Lower lobe of right lung (tissue), 2 donors: ENCODE measurements around the gene LONP2. TPM values are rescaled to one million over a fixed set of nuclear protein-coding genes. Genes with fewer than 3 reads are reported as not detected.

ENCODE experiments used
- ATAC-seq, 2 donors: fragments of 200-7000 bp; cut with Tn5 transposase; one replicate each; pipeline ENCODE4 v1.9.1; 2020 to 2022; ENCODE audit warnings: mild to moderate bottlenecking in 2 of 2, moderate library complexity in 2 of 2
- DNase-seq: peaks from one replicate; pipeline ENCODE4 v3.0.0-alpha.2; 2020
- H3K27ac ChIP-seq: fragments of 200-600 bp; one replicate; pipeline ENCODE4 v1.8.0; 2022
- H3K27me3 ChIP-seq: fragments of 200-600 bp; one replicate; pipeline ENCODE4 v1.8.0; 2022; ENCODE audit warnings: low read depth
- H3K36me3 ChIP-seq: fragments of 200-600 bp; one replicate; pipeline ENCODE4 v1.8.0; 2022; ENCODE audit warnings: mild to moderate bottlenecking
- H3K4me1 ChIP-seq: fragments of 200-600 bp; one replicate; pipeline ENCODE4 v1.8.0; 2022
- H3K4me3 ChIP-seq: fragments of 200-600 bp; one replicate; pipeline ENCODE4 v1.8.0; 2022; ENCODE audit warnings: mild to moderate bottlenecking
- H3K9me3 ChIP-seq: fragments of 200-600 bp; one replicate; pipeline ENCODE4 v1.8.0; 2022
- intact Hi-C: fragments of 100-400 bp; cut with DNase I; formaldehyde crosslinking; loops from one replicate; pipeline ENCODE4 v1.11.0; 2022
- long read RNA-seq: library from polyadenylated mRNA; unstranded; transcript quantifications from one replicate; pipeline ENCODE4 v2.0.0, GENCODE V29; 2021
- total RNA-seq: library from RNA; stranded (reverse); fragmentation: NEBNext Ultra II Directional; extraction: Animal tissue kit (Norgen Biotek cat#: 25700); gene quantifications from one replicate; pipeline ENCODE4 v1.2.1, GENCODE V29; 2021
- TF ChIP-seq, protein P1 (sequence below): fragments of 200-600 bp; IDR thresholded peaks from one replicate; pipeline ENCODE4 v1.8.0; 2022; ENCODE audit warnings: antibody characterized with exemption, mild to moderate bottlenecking
- donor health status: DM: no; HTN: yes; CAD: no; lungs with severe emphysema.

The LONP2 gene, protein sequence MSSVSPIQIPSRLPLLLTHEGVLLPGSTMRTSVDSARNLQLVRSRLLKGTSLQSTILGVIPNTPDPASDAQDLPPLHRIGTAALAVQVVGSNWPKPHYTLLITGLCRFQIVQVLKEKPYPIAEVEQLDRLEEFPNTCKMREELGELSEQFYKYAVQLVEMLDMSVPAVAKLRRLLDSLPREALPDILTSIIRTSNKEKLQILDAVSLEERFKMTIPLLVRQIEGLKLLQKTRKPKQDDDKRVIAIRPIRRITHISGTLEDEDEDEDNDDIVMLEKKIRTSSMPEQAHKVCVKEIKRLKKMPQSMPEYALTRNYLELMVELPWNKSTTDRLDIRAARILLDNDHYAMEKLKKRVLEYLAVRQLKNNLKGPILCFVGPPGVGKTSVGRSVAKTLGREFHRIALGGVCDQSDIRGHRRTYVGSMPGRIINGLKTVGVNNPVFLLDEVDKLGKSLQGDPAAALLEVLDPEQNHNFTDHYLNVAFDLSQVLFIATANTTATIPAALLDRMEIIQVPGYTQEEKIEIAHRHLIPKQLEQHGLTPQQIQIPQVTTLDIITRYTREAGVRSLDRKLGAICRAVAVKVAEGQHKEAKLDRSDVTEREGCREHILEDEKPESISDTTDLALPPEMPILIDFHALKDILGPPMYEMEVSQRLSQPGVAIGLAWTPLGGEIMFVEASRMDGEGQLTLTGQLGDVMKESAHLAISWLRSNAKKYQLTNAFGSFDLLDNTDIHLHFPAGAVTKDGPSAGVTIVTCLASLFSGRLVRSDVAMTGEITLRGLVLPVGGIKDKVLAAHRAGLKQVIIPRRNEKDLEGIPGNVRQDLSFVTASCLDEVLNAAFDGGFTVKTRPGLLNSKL
- total RNA-seq, result 61.0 TPM
- long read RNA-seq, full-length matches to known transcripts, result 120 of 161 reads
- long read RNA-seq, partial matches to known transcripts, result 17 of 161 reads
- long read RNA-seq, other reads (novel, unspliced or antisense), result 24 of 161 reads

DNA sequence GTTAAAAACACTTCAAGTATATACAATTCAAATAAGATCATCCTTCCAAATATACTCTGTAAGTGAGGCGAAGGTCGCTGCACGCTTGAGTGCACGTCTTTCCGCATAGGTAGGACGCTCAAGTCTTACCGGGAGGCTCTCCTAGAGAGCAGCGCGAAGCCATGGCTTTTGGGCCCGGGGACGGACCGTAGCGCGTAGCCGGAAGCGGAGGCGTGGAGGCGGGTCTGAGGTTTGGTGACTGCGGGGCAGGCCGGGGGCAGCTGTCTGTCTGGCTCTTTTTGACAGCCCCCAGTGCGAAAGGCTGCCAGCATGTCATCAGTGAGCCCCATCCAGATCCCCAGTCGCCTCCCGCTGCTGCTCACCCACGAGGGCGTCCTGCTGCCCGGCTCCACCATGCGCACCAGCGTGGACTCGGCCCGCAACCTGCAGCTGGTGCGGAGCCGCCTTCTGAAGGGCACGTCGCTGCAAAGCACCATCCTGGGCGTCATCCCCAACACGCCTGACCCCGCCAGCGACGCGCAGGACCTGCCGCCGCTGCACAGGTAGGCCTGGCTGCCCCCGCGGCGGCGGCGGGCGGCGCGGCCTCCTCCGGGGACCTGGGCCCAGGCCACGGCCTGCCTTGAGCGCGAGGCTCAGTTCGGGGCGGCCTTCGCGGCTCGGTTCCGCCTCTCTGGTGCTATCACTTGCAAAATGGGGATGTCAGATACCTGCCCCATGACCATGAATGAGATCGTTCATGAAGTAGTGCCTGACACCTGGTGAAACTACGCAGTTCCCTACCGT is at the start of gene LONP2:
Gene LONP2, plus strand, starts transcription at position 221 of the 783 bp plus-strand sequence. Its CDS starts 89 bp downstream, at position 310.
- DNase-seq, result peak; percentile 94
- Histone ChIP-seq H3K27me3 (no peaks in the 10 kb centered on the region), H3K36me3 (no peaks in the 10 kb centered on the region), H3K27ac (peak within 1 kb of the TSS; percentile 92), H3K4me1 (peaks cover 39% of the 10 kb centered on the region), H3K4me3 (peak within 1 kb of the TSS; percentile 96), H3K9me3 (no peaks in the 10 kb centered on the region)
- TF ChIP-seq, protein P1, sequence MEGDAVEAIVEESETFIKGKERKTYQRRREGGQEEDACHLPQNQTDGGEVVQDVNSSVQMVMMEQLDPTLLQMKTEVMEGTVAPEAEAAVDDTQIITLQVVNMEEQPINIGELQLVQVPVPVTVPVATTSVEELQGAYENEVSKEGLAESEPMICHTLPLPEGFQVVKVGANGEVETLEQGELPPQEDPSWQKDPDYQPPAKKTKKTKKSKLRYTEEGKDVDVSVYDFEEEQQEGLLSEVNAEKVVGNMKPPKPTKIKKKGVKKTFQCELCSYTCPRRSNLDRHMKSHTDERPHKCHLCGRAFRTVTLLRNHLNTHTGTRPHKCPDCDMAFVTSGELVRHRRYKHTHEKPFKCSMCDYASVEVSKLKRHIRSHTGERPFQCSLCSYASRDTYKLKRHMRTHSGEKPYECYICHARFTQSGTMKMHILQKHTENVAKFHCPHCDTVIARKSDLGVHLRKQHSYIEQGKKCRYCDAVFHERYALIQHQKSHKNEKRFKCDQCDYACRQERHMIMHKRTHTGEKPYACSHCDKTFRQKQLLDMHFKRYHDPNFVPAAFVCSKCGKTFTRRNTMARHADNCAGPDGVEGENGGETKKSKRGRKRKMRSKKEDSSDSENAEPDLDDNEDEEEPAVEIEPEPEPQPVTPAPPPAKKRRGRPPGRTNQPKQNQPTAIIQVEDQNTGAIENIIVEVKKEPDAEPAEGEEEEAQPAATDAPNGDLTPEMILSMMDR, result no peak
- intact Hi-C loops, result no loop called here
- peak; percentile 99 to 100 for ATAC-seq

DNA sequence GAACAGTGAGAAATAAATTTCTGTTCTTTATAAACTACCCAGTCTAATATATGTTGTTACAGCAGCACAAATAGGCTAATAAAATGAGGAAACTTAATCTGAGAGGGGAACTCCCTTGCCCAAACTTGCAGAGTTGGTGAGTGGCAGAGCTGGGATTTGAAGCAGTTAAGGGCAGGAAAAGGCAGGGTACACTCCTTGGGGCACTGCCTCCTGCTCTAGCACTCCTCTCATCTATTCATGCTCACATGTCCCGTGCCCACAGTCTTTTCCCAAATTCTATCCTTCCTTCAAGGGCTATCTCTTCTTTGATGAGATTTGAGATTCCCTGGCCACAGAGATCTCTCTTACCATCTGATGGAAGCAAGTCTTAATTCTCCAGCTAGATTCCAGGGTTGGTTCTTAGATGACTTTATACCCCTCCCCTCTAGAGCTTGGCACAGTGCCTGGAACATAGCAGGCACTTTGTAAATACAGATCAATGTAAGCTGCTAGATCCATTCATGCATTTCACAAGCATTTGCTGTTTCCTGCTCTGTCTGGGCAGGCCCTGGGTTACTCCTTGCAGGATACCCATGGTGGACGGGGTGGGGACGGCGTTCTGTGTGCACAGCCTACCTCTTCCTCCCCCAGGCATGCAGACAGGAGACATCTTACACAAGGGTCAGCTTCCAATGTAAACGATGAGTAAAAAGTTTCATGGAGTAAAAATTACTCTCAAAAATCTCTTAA is 49.1 kb upstream of the LONP2 start:
- Histone ChIP-seq H3K36me3 (no peaks in the 10 kb centered on the region), H3K27ac (no peak overlapping the region), H3K4me3 (no peak overlapping the region), H3K9me3 (no peaks in the 10 kb centered on the region), H3K27me3 (no peaks in the 10 kb centered on the region), H3K4me1 (no peaks in the 10 kb centered on the region)
- TF ChIP-seq, protein P1, result no peak
- ATAC-seq, result peak in 1 of 2 donors; percentile 53
- no peak for DNase-seq
- intact Hi-C loops, result no loop called here

DNA sequence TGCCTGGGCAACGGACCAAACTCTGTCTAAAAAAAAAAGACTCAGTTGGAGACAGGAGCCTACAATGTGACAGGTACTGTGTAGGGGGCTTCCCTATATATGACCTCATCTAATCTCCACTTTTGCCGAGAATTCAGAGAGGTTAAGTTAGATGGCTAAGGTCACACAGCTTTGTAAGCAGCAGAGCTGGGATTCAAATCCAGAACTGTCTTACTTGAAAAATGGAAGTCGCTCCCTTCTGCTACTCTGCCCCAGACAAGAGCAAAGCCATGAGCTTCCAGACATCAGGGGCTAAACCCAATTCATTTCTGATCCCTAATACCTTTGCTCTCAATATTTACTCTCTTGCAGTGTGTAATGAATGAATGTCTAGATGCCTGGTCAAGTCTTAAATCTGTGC is 46.8 kb upstream of the LONP2 start:
- no peak for ATAC-seq
- intact Hi-C loops, result no loop called here
- TF ChIP-seq, protein P1, result no peak
- Histone ChIP-seq H3K36me3 (no peaks in the 10 kb centered on the region), H3K27ac (no peak overlapping the region), H3K4me1 (no peaks in the 10 kb centered on the region), H3K9me3 (no peaks in the 10 kb centered on the region), H3K27me3 (no peaks in the 10 kb centered on the region), H3K4me3 (no peak overlapping the region)
- no peak for DNase-seq

DNA sequence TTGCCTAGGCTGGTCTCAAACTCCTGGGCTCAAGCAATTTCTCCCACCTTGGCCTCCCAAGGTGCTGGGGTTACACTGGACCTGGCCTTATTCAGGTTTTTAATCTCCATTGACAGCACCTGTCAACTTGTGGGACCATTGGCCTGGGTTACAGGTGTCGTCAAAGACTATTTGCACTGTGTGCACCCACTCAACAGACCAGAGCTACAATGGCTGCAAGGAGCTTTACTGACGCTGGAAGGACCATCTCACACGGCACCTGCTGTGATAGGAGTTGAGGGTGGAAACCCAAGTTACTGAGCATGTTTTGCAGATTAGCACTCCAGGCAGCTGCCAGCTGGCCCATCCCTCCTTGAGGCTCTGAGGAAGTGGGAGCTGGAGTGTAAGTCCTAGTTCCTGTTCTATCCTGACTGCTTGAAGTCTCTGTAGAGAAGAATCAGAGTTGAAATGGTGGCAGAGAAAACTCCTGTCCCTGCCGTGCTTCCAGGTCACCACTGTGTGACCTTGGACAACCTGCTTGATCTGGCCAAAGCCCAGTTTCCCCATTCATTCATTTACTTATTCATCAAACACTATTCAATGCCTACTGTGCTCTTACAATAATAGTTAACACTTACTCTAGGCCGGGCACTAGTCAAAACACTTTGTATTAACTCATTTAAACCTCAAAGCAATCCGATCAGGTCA is 42.4 kb upstream of the LONP2 start:
- DNase-seq, result no peak
- Histone ChIP-seq H3K27me3 (no peaks in the 10 kb centered on the region), H3K9me3 (no peaks in the 10 kb centered on the region), H3K36me3 (no peaks in the 10 kb centered on the region), H3K4me1 (no peaks in the 10 kb centered on the region), H3K4me3 (no peak overlapping the region), H3K27ac (no peak overlapping the region)
- intact Hi-C loops, result no loop called here
- peak in 1 of 2 donors; percentile 23 for ATAC-seq
- TF ChIP-seq, protein P1, result no peak
